ENCODE results near the gene LCORL.
A peak's percentile ranks its signal among the peaks of the same experiment; 100 is the strongest.
"Not testable (repeated sequence)": the region's sequence is repeated elsewhere in the genome, so short reads cannot be mapped to it uniquely, and the experiment has no call there.

Gene LCORL

DNA sequence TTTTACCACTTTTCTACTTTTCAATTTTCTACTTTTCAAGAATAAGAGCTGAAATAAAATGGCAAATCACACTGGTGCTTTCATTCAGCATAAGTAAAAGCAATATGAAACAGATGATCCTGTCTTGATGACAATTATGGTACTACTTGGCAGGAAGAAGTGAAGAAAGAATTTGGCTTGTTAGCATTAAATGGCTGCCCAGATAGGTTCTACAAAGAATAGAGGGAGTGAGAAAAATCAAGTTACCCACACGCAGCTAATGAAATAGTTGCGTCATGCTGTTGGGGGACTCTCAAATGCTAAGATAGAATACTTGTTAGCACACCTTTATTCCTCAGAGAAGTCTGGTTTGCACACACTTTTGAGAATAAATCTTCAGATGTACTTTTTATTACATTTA is 12.5 kb upstream of the LCORL start:
- DNase-seq (no peak), ATAC-seq (replicated peaks) (no peak)
- Mint-ChIP-seq H3K4me3 (no peak overlapping the region), H3K27ac (no peak overlapping the region), H3K27me3 (peaks cover 39 to 46% of the 10 kb centered on the region in 2 donors), H3K9me3 (peaks cover 0 to 4% of the 10 kb centered on the region in 2 donors), H3K36me3 (peaks cover 0 to 2% of the 10 kb centered on the region in 2 donors), H3K4me1 (no peaks in the 10 kb centered on the region)

DNA sequence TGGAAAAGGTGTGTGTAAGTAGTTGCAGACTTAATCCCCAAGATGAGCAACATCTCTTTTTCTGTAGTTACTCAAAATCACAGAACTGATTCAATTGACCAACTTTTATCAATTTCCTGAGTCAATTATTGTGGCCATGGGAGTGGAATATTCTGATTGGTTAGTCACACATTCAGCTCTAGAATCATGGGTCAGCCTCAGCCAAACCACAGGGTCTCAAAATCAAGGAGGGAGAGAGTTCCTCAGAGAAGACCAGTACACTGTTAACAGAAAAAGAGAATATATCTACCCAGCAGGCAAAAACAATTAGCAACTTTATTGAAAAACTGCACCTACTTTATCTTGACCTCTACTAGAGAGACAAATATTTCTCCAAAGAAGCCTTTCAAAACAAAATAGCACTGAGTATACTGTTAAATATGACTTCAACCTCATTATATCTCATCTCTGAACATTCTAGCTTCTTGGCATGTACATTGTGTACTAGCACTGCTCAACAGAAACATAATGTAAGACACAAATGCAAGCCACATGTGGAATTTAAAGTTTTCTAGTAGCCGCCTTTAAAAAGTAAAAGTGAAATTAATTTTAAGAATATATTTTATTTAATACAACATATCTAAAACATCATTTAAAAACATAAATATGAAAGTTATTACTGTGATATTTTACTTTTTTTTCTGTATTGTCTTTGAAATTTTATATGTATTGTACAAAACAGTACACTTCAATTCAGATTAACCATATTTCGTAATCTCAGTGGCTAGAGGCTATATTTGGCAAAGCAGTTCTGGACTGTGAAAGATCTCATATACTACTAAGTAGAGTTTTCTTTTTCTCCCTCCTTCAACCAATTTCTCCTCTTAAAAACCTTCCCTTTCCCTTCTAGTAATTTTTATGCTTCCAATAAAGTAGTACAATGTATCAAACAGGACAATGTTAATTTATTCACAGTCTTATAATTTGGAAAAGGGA is 11.8 kb upstream of the LCORL start:
- H3K27ac Mint-ChIP-seq, result no peak overlapping the region
- no peak for DNase-seq
- ATAC-seq (replicated peaks), result no peak
- H3K27me3 Mint-ChIP-seq, result peaks cover 39 to 41% of the 10 kb centered on the region in 2 donors
- peaks cover 0 to 4% of the 10 kb centered on the region in 2 donors for H3K9me3 Mint-ChIP-seq
- H3K4me3 Mint-ChIP-seq, result no peak overlapping the region
- H3K36me3 Mint-ChIP-seq, result peaks cover 0 to 2% of the 10 kb centered on the region in 2 donors
- H3K4me1 Mint-ChIP-seq, result no peaks in the 10 kb centered on the region

- Mint-ChIP-seq H3K4me3 (no peak overlapping the region), H3K9me3 (peaks cover 0 to under 1% of the 10 kb centered on the region in 2 donors), H3K27ac (no peak overlapping the region), H3K27me3 (peaks cover 2% of the 10 kb centered on the region in 2 donors), H3K36me3 (peaks cover 0 to 3% of the 10 kb centered on the region in 2 donors), H3K4me1 (peaks cover 4 to 17% of the 10 kb centered on the region in 2 donors)
- ATAC-seq (replicated peaks), result no peak
- DNase-seq, result no peak
Observed at GRCh38 chr4:18025288-18025687, 3.7 kb upstream of the LCORL start.

DNA sequence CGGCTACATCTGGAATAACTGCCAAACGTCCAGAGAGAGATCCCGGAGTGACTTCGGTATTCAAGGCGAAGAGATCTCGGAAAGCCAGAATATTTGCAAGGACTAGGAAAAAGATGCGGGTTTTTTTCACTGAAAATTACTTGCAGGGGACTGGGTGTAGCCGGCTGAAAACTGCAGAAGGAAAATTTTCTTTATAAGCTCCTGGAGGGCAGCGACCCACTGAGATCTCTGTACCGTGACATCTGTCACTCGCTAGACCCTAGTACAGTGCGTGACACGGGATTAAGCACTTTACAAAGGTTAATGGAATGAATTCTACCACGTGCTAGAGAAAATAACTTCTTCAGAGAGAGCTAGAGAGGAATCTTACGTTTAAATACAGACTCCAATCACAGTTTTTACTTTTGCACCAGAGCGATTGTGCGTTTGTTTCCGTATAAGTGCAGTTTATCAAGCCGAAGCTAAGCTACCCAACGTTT is 1.1 kb upstream of the LCORL start:
- Mint-ChIP-seq H3K4me1 (peaks cover 11 to 28% of the 10 kb centered on the region in 2 donors), H3K27ac (peak overlapping the region; percentile 92)
- DNase-seq, result no peak

GRCh38 chr4:18021470-18021719 is 160 bp downstream of the LCORL start:
- peak overlapping the region; percentile 90 to 100 for H3K4me3 Mint-ChIP-seq
- DNase-seq, result no peak
- ATAC-seq (replicated peaks), result peak in 1 of 2 donors; percentile 25
- peaks cover 0 to 3% of the 10 kb centered on the region in 2 donors for H3K36me3 Mint-ChIP-seq
- H3K27ac Mint-ChIP-seq, result peak overlapping the region; percentile 92
- peaks cover 13 to 38% of the 10 kb centered on the region in 2 donors for H3K4me1 Mint-ChIP-seq
- no peaks in the 10 kb centered on the region for H3K9me3 Mint-ChIP-seq
- H3K27me3 Mint-ChIP-seq, result no peaks in the 10 kb centered on the region

More for the DNA sequence above, 1.1 kb upstream of the LCORL start:
- no peak for ATAC-seq (replicated peaks)
- no peaks in the 10 kb centered on the region for H3K9me3 Mint-ChIP-seq
- no peaks in the 10 kb centered on the region for H3K27me3 Mint-ChIP-seq
- peak overlapping the region; percentile 90 to 100 for H3K4me3 Mint-ChIP-seq
- H3K36me3 Mint-ChIP-seq, result peaks cover 0 to 3% of the 10 kb centered on the region in 2 donors

- Mint-ChIP-seq H3K27me3 (no peaks in the 10 kb centered on the region), H3K36me3 (peaks cover 0 to 3% of the 10 kb centered on the region in 2 donors), H3K4me1 (peaks cover 13 to 38% of the 10 kb centered on the region in 2 donors), H3K9me3 (no peaks in the 10 kb centered on the region), H3K27ac (peak overlapping the region; percentile 94), H3K4me3 (peak overlapping the region; percentile 90 to 100)
- peak; percentile 9 to 15 for ATAC-seq (replicated peaks)
- DNase-seq, result peak; percentile 35
Observed at GRCh38 chr4:18020671-18021469, 685 bp downstream of the LCORL start.

- H3K27ac Mint-ChIP-seq, result peak overlapping the region; percentile 94
- peaks cover 0 to 3% of the 10 kb centered on the region in 2 donors for H3K36me3 Mint-ChIP-seq
- H3K4me1 Mint-ChIP-seq, result peaks cover 15 to 44% of the 10 kb centered on the region in 2 donors
- DNase-seq (no peak), ATAC-seq (replicated peaks) (no peak)
- peak overlapping the region; percentile 90 to 100 for H3K4me3 Mint-ChIP-seq
- no peaks in the 10 kb centered on the region for H3K9me3 Mint-ChIP-seq
- H3K27me3 Mint-ChIP-seq, result no peaks in the 10 kb centered on the region
Observed at GRCh38 chr4:18020145-18020670, 1.3 kb downstream of the LCORL start.

DNA sequence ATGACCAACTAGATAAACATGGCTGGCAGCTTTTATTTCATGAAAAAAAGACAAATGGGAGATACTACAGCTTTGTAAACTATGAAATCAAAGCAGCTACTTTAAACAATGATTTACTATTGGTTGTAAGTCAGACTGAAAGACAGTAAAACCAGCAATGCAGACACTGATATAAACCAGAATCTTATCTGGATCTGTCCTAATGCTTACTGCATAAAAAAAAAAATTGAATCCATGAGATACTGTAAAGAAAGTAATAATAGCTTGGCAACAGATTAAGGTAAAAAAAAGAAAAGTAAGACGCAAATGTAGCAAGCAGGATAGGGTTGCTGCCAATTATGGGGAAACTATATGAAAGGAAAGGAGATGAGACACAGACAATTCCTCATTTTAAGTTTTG is 7.3 kb downstream of the LCORL start:
- Mint-ChIP-seq H3K4me3 (no peak overlapping the region), H3K27me3 (no peaks in the 10 kb centered on the region), H3K4me1 (peaks cover 32 to 59% of the 10 kb centered on the region in 2 donors), H3K36me3 (peaks cover 0 to 4% of the 10 kb centered on the region in 2 donors), H3K9me3 (no peaks in the 10 kb centered on the region), H3K27ac (no peak overlapping the region)
- DNase-seq, result no peak
- no peak for ATAC-seq (replicated peaks)

GRCh38 chr4:18012807-18013462 is 8.6 kb downstream of the LCORL start:
- H3K4me3 Mint-ChIP-seq, result no peak overlapping the region
- no peak overlapping the region for H3K27ac Mint-ChIP-seq

GRCh38 chr4:18012134-18012806 is 9.3 kb downstream of the LCORL start:
- ATAC-seq (replicated peaks) (no peak), DNase-seq (no peak)
- H3K4me1 Mint-ChIP-seq, result peaks cover 34 to 58% of the 10 kb centered on the region in 2 donors
- no peaks in the 10 kb centered on the region for H3K9me3 Mint-ChIP-seq
- no peak overlapping the region for H3K27ac Mint-ChIP-seq
- H3K36me3 Mint-ChIP-seq, result peaks cover 0 to 4% of the 10 kb centered on the region in 2 donors
- no peaks in the 10 kb centered on the region for H3K27me3 Mint-ChIP-seq
- H3K4me3 Mint-ChIP-seq, result no peak overlapping the region

More at GRCh38 chr4:18012807-18013462, 8.6 kb downstream of the LCORL start:
- H3K27me3 Mint-ChIP-seq, result no peaks in the 10 kb centered on the region
- ATAC-seq (replicated peaks) (no peak), DNase-seq (no peak)
- peaks cover 0 to 4% of the 10 kb centered on the region in 2 donors for H3K36me3 Mint-ChIP-seq
- H3K4me1 Mint-ChIP-seq, result peaks cover 34 to 63% of the 10 kb centered on the region in 2 donors
- no peaks in the 10 kb centered on the region for H3K9me3 Mint-ChIP-seq

DNA sequence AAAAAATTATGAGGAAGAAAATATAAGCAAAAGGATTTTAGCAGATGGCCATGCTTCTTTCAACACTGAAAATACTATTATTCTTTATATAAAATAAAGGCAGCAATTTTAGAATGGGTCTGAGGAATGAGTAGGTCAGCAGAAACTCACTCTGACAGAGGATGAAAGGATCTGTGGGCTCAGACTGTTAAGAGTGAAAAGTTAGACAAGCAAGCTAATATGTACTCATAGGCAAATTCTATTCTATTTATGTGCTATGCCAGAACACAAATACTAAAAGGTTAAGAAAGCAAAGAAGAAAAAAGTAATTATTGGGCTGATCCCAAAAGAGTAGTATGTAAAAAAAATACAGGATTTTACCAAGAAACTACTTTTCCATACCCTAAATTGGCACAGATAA is 13.9 kb downstream of the LCORL start:
- H3K4me3 Mint-ChIP-seq, result no peak overlapping the region
- H3K27me3 Mint-ChIP-seq, result no peaks in the 10 kb centered on the region
- ATAC-seq (replicated peaks) (no peak), DNase-seq (no peak)
- peaks cover 10 to 11% of the 10 kb centered on the region in 2 donors for H3K9me3 Mint-ChIP-seq
- H3K36me3 Mint-ChIP-seq, result peaks cover 28 to 30% of the 10 kb centered on the region in 2 donors
- peaks cover 28 to 46% of the 10 kb centered on the region in 2 donors for H3K4me1 Mint-ChIP-seq
- H3K27ac Mint-ChIP-seq, result no peak overlapping the region

DNA sequence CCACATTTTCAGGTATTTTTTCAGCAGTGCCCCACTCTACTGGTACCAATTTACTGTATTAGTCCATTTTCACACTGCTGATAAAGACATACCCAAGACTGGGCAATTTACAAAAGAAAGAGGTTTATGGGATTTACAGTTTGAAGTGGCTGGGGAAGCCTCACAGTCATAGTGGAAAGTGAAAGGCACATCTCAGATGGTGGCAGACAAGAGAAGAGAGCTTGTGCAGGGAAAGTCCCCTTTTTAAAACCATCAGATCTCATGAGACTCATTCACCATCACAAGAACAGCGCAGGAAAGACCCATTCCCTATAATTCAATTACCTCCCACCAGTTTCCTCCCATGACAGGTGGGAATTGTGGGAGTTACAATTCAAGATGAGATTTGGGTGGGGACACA is 15.1 kb downstream of the LCORL start:
- H3K9me3 Mint-ChIP-seq, result peaks cover 10 to 11% of the 10 kb centered on the region in 2 donors
- H3K27me3 Mint-ChIP-seq; DNase-seq; H3K4me3 Mint-ChIP-seq; ATAC-seq (replicated peaks): not testable (repeated sequence)
- H3K27ac Mint-ChIP-seq, result peak overlapping the region; percentile 2
- peaks cover 28 to 30% of the 10 kb centered on the region in 2 donors for H3K36me3 Mint-ChIP-seq
- peaks cover 22 to 40% of the 10 kb centered on the region in 2 donors for H3K4me1 Mint-ChIP-seq

DNA sequence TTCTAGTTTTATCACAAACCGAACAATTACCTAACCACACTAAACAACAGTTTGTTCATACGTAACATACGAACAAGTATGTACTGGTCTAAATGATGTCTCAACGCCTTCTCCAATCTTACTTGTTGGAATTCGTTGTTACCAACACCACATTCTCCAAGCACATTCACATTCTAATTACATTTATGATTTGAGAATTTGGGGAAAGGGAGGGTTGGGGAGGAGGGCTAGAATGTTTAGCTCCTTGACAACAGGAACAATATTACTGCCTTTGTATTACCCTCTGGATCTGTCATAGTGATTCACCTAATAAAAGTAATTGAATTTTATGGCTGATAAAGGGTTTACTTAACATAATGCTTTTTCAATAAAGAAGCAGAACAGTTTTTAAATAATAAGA is 24.4 kb downstream of the LCORL start:
- ATAC-seq (replicated peaks) (no peak), DNase-seq (no peak)
- Mint-ChIP-seq H3K9me3 (no peaks in the 10 kb centered on the region), H3K27me3 (no peaks in the 10 kb centered on the region), H3K27ac (no peak overlapping the region), H3K36me3 (peaks cover 0 to 12% of the 10 kb centered on the region in 2 donors), H3K4me3 (no peak overlapping the region), H3K4me1 (peaks cover 9 to 47% of the 10 kb centered on the region in 2 donors)
